Activated T-cell treated with anti-CD3 and anti-CD28 coated beads for 1 hour (primary cell): ENCODE results near the gene EBF3.

ENCODE experiments used
- DNase-seq: peaks from one replicate; pipeline ENCODE4 v3.0.0-alpha.2; 2020; ENCODE audit warnings: low read depth

The EBF3 gene, protein sequence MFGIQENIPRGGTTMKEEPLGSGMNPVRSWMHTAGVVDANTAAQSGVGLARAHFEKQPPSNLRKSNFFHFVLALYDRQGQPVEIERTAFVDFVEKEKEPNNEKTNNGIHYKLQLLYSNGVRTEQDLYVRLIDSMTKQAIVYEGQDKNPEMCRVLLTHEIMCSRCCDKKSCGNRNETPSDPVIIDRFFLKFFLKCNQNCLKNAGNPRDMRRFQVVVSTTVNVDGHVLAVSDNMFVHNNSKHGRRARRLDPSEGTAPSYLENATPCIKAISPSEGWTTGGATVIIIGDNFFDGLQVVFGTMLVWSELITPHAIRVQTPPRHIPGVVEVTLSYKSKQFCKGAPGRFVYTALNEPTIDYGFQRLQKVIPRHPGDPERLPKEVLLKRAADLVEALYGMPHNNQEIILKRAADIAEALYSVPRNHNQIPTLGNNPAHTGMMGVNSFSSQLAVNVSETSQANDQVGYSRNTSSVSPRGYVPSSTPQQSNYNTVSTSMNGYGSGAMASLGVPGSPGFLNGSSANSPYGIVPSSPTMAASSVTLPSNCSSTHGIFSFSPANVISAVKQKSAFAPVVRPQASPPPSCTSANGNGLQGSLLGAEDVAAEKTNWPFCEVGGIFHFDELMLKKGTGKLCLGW

DNA sequence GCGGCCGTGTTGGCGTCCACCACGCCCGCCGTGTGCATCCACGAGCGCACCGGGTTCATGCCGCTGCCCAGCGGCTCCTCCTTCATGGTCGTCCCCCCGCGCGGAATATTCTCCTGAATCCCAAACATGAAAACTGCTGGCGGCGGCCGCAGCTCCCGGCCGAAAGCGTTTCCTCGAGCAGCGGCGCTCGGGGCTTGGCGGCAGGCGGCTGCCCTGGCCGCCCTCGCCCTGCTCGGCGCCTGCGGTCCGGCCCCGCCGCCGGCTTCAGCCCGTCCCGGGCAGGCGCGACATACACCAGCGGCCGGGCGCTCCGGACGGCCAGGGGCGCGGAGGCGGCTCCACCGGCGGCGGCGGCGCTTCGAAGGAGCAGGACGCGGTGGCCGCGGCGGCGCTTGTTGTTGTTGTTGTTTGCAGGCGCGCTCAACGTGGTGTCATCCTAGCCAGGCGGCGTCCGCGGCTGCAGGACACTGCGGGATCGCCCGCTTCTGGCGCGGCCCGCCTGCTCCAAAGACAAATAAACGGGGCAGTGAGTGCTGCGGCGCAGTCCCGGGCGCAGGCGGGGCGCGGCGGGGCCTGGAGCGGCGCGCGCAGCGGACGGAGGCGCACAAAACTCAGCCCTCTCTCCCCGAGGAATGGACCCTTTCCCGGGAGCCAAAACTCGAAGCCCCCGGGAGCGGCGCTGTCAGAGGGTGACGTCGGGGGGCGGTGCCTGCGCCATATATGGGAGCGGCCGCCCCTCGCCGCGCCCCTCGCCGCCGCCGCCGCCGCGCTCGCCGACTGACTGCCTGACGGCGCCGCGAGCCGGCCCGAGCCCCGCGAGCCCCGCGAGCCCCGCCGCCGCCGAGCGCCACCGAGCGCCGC lies at the start of gene EBF3:
Gene EBF3 (minus strand): TSS at position 634 of the 861 bp plus-strand sequence. CDS start 506 bp downstream, at position 128.
- peak; percentile 27 for DNase-seq

- DNase-seq: no peak
Observed at GRCh38 chr10:130013335-130014262, 49.5 kb upstream of the EBF3 start.

GRCh38 chr10:130012129-130012528 lies 48.1 kb upstream of the EBF3 start:
- no peak for DNase-seq

DNA sequence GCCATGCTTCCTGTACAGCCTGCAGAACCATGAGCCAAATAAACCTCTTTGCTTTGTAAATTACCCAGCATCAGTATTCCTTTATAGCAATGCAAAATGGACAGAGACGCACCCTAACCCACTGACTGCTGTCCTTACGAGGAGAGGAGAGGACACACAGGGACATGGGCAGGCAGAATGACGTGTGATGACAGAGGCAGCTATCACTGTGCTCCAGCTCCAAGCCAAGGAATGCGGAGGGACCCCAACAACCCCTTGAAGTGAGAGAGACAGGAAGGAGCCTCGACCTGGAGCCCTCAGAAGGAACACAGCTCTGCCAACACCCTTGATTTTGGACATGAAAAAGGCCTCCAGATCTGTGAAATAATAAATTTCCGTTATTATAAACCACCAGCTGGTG lies 46.6 kb upstream of the EBF3 start:
- DNase-seq: no peak

- DNase-seq: no peak
Observed at GRCh38 chr10:130009228-130009627, 45.2 kb upstream of the EBF3 start.

- DNase-seq: no peak
Observed at GRCh38 chr10:130003787-130004613, 39.9 kb upstream of the EBF3 start.

DNA sequence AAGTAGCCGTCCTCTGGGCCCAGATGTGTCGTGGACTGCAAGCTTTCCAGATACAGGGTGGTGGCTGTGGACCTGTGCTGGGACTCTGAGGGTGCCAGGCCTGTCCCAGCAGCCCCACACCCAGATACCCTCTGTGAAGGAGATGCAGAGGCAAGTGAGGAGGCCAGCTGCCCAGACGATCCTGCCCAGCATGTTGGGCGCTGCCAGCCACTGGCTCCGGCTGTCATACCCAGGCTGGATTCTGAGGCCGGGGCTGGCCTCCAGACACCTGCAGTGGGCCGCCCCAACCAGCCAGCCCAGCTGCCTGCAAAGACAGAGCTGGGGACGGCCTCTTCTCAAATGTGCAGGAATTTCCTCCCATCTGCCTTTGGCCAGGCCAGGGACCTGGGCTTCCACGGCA lies 39.1 kb upstream of the EBF3 start:
- DNase-seq: no peak

DNA sequence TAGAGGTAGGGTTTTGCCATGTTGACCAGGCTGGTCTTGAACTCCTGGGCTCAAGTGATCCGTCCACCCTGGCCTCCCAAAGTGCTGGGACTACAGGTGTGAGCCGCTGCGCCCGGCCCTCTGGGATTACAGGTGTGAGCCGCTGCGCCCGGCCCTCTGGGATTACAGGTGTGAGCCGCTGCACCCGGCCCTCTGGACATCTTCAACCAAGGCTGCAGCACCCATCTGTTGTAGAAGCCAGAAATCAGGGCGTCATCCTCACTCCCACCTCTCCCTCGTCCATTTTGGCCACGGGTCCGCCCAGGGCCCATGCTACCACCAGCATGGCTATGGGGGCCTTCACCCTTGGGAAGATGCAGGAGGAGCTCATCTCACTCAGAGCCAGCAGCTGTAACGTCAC lies 38.5 kb upstream of the EBF3 start:
- no peak for DNase-seq

- no peak for DNase-seq
Observed at GRCh38 chr10:130000918-130001317, 36.8 kb upstream of the EBF3 start.

- DNase-seq: no peak
Observed at GRCh38 chr10:129999140-129999539, 35.1 kb upstream of the EBF3 start.

DNA sequence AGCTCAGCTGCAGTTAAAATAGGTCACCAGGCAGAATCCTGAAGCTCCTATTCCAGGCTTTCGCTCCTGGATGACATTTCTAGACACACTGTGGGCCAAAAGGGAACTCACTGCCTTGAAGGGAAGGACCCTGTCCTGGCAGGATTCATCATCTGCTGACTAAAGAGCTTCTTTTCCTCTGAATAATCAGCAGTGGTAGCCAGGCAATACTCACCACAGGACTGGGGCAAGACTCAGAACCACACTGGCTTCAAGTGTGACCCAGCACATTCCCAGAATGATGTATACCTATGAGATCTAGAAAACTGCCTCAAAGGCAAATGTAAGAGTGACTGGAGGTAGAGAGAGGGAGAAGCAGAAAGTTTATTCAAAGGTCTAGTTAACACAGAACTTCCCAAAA lies 29.5 kb upstream of the EBF3 start:
- DNase-seq: no peak

DNA sequence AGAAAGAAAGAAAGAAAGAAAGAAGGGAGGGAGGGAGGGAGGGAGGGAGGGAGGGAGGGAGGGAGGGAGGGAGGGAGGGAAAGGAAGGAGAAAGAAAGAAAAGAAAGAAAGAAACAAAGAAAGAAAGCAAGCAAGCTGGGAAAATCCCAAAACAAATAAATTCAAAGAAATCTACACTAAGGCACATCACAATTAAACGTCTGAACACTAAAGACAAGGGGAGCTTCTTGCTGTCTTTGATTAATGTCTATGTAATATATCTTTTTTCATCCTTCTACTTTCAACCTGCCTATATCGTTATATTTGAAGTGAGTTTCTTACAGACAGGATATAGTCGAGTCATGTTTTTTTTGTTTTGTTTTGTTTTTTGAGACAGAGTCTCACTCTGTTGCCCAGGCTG lies 28.3 kb upstream of the EBF3 start:
- no peak for DNase-seq

GRCh38 chr10:129982825-129983224 lies 18.8 kb upstream of the EBF3 start:
- no peak for DNase-seq

DNA sequence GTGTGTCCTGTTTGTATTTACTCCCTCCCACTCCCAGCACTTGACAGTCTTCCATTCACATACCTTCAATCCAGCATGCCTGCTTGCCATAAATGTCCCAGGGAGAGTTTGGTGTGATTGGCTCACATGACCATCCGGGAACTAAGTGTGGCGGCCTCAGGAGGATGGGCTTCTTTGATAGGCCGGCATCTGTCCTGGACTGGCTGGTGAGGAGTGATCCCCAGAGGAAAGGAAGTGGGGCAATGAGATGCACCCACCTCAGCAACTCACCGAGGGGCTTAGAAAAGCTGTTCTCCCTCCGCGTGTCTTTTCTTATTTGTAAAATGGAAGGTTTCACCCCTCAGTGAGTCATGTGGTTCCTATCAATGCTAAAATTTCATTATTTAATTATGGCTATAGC lies 14.9 kb upstream of the EBF3 start:
- no peak for DNase-seq

GRCh38 chr10:129978322-129978721 lies 14.2 kb upstream of the EBF3 start:
- DNase-seq: no peak

- DNase-seq: no peak
Observed at GRCh38 chr10:129977794-129978193, 13.7 kb upstream of the EBF3 start.

GRCh38 chr10:129973674-129974059 lies 9.6 kb upstream of the EBF3 start:
- no peak for DNase-seq

DNA sequence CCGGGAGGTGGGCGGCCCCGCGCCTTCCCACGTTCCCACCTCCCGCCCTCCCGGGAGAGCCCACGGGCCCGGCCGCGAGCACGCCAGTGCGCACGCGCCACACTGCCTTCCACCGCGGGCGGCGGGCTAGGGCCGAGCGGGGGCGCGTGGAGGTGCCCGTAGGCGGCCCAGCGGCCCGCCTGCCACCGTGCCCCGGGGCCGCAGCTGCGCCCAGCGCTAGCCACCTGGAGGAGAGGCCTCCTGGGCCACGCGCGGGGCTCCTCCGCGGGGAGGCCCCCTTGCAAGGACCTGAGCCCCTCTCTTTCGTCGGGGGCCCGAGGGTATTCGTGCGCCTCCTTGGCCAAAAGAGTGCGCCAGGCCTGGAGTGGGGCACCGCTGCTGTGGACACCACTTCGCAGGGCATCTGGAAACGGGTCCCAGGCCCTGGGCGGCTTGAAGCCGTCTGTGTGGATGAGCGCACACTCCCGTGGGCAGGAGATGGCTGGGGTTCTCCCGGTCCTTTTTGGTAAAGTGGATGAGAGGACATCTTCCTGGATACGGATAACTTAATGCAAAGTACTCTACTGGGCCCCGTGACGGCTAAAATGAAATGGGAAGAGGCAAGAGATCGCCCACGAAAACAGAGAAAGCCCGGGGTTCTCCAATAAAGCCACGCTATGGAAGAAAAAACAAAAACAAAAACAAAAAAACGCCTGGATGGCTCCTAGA lies 9.0 kb upstream of the EBF3 start:
- DNase-seq: no peak

DNA sequence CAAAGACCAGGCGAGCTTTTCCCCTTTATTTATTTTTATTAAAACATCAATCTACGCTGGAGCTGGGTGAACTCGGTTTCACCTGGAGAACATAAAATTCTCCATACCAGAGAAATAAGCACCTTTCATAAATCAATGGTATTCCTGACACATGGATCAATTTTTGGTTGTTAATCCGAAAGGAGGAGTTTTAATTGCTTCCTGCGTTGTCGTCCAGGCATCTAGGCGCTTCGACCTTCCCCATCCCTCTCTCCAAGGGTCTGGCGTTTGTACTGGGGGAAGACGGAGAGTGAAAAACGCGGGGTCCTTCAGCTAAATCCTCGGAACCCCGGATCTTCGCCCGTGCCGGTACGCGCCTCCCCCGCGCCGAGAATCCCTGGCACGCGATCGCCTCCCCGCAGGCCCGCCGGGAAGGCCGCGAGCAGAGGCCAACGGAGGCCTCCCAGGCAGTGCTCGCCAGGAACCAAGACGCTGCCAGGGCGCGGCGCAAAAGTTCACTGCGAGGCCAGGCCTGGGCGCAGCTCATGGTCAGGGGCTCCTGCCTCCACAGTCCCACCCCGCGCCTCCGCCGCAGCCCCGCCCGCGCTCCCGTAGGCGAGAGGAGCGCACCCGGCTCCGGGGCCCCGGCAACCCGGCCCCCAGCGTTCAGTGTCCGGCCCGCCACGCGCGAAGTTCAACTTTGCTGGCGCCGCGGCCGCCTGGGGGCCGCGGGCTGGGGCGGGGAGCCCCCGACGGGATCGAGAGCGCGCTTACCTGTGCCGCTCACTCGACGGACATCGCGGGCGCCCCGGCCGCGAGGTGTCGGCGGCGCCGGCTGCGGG lies 8.3 kb upstream of the EBF3 start:
- DNase-seq: no peak
